GM21423 (cell line): ENCODE results near the gene CD99L2.
"Not testable (repeated sequence)": the region's sequence is repeated elsewhere in the genome, so short reads cannot be mapped to it uniquely, and the experiment has no call there.

Source experiments
- ATAC-seq: cut with Tn5 transposase; IDR thresholded peaks from one replicate; pipeline ENCODE4 v1.9.1; 2021; ENCODE audit warnings: mild to moderate bottlenecking, moderate library complexity; ENCODE audit not compliant: unreplicated experiment

CD99L2 gene

DNA sequence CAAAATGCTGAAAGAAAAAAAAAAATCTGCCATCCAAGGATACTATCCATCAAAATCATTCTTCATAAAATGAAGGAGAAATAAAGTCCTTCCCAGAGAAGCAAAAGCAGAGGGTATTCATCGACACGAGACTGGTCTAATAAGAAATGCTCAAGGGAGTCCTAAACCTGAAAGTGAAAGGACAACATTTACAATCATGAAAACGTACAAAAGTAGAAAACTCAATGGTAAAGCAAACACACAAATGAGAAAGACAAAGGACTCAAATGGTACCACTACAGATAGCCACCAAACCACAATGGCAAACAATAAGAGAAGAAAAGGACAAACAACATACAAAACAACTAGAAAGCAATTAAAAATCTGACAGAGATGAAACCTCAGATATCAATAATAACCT is 41.0 kb downstream of the CD99L2 start:
- ATAC-seq = no peak

DNA sequence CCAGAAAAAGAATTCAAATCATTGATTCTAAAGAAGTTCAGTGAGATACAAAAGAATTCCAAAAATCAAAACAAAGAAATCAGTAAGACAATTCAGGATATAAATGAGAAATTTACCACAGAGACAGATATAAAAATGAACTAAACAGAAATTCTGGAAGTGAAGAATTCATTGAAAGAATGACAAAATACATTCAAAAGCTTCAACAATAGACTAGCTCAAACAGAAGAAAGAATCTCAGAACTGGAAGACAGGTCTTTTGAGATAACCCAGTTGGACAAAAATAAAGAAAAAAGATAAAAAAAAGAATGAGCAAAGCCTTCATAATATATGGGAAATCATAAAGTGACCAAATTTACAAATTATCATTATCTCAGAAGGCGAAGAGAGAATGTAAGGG is 41.7 kb downstream of the CD99L2 start:
- ATAC-seq = no peak

DNA sequence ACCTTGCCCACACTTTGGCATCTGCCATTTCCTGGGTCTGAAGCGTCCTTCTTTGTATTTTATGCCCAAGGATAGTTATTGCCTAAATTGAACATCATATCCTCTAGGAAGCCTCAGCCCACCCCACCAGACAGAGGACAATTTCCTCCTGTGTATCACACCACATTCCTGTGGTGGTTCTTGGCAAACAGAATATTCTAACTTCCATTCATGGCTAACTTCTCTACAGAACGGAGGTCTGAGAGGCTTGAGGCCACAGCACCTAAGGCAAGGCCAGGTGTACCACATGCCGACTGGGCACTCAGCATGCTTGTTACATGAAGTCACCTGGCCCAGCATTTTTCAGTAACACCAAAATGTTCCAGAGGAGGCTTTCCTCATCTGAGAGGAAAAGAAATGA is 42.4 kb downstream of the CD99L2 start:
- no peak for ATAC-seq

DNA sequence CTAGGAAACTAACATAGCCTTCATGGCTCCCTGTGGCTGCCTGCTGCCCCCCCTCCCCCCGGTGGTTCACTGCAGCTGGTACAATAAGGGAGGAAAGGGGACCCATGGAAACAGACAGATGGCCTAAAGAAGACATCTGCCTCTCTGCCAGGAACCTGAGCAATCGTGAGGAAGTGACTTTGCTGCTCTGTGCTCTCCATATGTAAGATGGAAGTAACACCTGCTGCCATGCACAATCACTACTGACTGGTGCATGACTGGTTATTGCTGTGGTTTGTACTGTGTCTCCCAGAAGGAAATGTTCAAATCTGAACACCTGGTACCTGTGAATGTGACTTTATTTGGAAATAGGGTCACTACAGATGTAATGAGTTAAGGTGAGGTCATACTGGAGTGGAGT is 43.6 kb downstream of the CD99L2 start:
- no peak for ATAC-seq

DNA sequence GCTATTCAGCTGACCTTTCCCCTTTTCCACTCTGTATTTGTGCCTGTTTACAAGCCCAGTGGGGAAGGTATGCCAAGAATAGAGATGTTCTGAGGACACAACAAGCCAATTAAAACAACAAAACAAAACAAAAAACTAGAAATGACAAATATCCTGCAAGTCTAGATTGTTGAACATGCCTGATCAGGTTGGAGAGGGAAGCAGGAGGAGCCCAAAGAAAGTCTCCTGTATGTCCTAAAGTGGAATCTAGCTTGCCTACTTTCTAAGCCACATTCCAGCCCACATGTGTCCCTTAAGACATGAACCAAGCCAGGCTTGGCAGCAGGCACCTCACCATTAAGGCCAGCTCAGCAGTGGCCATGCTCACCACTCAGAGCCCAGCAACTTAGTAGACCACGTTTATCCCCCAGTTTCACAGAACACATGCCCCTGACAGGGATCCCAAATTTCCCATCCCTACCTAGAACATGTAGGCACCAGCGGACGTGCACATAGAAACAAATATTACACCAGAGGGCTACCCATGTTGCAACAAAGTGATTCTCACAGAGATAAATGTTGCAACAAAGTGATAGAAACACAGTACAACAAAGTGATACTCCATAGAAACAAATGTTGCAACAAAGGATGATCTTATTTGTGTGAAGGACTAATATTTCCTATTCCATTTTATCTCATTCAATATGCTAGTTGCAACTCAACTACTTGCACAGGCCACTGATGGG is 48.3 kb downstream of the CD99L2 start:
- ATAC-seq = no peak

DNA sequence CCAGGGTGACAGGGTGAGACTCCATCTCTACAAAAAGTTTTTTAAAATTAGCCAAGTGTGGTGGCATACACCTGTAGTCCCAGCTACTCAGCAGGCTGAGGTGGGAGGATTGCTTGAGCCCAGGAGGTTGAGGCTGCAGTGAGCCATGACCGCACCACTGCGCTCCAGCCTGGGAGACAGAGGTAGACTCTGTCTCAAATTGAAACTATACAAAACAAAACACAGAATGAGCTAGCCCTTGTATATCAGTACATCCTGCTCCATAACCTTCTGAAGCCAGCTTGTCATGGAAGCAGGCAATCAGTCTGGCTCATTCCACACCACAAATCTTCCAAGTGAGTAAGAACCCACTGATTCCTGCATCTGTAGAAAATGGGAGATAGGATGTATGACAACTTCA is 49.0 kb downstream of the CD99L2 start:
- no peak for ATAC-seq

DNA sequence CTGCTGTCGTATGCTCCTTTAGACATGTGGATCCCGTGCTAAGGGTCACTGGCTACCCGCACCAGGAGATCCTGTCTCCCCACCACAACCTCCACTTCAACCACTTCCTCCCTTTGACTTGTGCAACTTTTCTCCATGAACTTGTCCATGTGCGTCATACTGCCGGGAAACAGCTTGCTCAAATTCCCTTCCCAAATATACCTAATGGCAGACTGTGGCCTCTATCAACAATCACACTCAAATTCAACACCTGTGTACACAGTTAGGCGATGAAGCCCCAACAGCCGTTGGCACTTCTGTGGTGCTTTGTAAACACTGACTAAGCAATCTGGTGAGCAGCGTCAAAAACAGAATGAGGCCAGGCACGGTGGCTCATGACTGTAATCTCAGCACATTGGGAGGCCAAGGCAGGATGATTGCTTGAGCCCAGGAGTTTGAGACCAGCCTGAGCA is 49.5 kb downstream of the CD99L2 start:
- no peak for ATAC-seq

DNA sequence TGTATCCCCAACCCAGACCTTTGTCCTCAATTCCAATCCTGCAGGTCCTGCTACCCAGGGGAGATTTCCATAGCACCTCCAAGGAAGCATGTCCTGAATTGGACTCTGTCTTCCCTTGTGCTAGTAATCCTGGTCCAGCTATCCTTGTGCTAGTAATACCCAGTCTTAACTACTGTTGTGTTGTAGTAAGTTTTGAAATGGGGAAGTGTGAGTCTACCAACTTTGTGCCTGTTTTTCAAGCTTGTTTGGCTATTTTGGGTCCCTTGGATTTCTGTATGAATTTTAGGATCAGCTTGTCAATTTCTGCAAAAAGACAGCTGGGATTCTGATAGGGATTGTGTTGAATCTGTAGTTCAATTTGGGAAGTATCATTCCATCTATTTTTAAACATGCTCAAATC is 51.4 kb downstream of the CD99L2 start:
- no peak for ATAC-seq

DNA sequence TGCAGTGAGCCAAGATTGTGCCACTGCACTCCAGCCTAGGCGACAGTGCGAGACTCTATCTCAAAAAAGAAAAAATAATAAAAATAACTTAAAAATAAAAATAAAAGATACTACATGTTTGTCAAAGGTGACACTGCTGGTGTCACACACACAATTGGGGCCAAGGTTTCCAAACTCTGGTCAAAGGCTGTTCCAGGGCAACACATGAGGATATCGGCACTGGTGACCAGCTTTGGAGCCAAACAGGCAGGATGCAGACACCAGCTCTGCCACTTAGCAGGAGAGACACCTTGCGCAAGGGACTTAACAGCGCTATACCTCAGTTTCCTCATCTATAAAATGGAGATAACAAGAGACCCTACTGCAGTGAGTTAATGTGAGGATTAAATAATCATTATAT is 52.3 kb downstream of the CD99L2 start:
- no peak for ATAC-seq

DNA sequence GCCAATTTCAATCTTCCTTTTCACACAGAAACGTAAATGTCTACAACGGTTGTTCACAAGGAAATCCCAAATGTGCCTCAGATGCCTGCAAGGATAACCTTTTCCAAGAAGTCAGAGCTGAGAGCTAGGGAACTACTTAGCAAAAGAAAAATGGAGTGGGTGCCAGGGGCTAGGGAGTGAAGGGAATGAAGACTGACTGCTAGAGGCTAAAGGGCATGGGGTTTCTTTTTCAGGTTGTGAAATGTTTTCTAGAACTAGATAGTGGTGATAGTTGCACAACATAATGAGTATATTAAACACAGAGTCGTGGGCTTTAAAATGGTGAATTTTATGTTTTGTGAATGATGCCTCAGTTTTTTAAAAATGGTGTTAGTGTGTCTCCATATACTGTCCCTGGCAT is 53.4 kb downstream of the CD99L2 start:
- no peak for ATAC-seq

DNA sequence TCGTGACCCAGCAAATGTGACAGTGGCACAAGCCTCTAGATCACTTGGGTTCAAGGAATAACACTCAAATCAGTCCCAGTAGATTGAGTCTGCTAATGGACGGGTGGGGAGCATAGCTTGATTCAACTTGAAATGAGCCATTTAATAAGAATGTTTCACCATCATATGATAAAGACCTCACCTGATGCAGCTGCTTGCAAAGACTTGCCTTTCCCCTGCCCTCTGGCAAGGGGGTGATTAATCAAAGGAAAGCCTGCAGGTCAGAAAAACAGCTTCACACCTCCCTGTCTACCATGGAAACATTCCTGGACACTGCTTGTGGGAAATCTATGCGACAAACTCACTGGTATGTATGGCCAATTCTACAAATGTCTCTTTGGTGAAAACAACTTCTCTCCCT is 54.5 kb downstream of the CD99L2 start:
- ATAC-seq = no peak

DNA sequence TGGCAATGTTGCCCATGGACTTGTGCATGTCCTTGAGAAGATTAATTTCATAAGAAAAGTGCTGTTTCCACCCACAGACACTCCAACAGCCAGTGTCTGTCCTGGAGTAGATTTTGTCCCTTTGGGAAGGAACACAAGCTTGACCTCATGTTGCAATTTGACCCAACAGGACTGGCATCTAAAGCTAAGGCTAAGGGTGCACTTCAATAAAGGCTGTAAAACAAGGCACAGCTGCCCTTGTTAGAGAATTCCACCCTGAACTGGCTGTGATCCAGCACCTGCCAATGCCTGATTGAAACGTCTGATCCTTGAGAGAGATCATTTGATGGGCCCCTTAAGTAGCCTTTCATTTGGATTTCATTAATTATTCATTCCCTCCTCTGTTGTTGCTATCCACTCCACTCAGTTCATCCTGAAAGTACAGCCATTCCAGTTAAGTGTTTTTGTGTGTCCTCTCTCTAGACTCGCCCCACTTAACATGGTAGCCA is 56.2 kb downstream of the CD99L2 start:
- ATAC-seq = no peak

DNA sequence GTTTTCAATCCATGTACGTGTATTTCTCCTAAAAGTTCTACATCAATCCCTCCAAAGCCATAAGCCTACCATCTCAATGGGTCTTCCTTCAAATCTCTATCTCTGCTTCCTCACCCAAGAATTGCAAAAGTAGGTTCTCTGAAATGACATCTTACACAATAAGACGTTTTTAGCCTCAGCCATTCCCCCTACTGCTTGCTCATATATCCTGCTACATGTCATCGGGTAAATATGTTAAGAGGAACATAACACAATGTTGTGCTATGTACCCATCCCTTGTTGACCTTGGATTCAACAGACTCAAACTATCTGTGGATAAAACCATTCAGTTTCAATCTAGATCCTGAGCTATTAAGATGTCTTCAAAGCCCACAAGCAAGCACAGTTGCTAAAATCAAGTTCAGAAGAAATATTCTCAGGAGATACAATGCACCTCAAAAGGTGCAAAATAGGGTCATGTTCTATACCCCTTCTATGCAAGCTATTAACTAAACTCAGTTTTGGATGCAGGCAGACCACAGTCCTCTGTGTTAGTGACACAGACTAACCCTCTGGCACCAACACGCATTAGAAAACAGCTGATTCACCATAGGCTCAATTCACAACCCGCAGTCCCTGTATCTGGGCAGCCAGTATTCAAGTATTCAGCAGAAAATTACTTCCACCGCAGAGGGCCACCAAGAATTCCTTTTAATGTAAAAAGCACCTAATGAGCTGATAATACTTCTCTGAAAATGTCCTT is 56.8 kb downstream of the CD99L2 start:
- no peak for ATAC-seq

DNA sequence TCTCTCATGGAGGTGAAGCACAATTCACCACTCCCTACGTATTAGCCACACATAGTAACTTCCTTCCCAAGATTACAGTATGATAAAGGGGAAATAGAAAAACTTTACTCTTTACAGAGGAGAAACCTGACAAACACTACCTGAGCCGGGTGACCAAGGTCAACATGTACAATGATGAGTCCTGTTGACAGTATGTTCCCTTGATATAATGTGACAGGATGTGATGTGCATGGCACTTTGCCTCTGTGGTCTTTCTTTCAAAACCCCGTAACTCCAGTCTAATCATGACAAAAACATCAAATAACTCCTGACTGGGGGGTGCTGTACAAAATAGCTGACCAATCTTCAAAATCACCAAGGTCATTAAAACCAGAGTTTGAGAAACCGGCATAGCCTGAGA is 60.6 kb downstream of the CD99L2 start:
- ATAC-seq = no peak

DNA sequence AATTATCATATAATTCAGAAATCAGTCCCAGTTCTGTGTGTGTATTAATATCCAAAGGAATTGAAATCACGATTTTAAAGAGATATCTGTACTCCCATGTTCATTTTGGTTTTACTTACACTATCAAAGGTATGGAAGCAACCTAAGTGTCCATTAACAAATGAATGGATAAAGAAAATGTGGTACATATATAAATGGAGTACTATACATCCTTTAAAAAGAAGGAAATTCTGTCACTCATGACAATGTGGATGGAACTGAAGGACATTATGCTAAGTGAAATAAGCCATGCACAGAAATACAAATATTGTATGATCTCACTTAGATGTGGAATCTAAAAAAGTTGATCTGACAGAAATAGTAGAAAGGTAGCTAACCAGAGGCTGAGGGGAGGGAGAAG is 63.8 kb downstream of the CD99L2 start:
- ATAC-seq = no peak

DNA sequence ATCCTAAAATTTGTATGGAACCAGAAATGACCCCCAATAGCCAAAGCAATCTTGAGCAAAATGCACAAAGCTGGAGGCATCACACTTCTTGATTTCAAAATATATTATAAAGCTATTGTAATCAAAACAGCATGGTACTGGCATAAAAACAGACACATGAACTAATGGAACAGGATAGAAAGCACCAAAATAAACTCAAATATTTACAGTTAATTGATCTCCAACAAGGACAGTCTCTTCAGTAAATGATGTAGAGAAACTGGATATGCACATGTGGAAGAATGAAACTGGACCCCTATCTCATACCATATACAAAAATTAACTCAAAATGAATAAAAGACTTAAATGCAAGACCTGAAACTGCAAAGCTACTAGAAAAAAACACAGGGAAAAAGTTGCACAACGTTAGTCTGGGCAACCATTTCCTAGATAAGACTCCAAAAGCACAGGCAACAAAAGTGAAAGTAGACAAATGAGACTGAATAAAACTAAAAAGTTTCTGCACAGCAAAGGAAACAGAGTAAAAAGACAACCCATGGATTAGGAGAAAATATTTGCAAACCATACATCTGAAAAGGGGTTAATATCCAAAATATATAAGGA is 64.9 kb downstream of the CD99L2 start:
- ATAC-seq = no peak

DNA sequence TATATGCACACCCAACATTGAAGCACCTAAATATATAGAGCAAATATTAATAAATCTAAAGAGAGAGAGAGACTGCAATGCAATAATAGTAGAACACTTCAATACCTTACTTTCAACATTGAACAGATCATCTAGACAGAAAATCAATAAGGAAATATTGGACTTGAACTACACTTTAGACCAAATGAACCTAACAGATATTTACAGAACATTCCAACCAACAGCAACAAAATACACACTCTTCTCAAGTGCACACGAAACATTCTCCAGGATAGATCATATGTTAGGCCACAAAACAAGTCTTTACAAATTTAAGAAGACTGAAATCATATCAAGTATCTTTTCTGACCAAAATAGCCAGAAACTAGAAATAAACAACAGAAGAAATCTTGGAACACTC is 66.6 kb downstream of the CD99L2 start:
- ATAC-seq = no peak

DNA sequence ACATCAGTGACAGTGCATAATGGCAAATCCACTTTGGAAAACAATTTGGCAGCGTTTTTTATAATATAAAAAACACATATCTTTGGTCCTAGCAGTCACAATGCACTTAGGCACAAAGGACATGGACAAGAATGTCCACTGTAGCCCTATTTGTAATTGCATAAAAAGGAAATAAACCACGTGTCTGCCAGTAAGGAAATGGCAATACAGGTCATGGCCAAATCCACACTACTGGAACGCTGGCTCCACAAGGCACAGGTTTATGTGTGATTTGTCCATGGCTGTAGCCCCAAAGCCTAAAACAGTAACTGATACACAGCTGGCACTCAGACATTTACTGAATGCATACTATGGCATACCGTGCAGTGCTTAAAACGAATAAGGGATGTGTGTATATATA is 69.7 kb downstream of the CD99L2 start:
- ATAC-seq = no peak

DNA sequence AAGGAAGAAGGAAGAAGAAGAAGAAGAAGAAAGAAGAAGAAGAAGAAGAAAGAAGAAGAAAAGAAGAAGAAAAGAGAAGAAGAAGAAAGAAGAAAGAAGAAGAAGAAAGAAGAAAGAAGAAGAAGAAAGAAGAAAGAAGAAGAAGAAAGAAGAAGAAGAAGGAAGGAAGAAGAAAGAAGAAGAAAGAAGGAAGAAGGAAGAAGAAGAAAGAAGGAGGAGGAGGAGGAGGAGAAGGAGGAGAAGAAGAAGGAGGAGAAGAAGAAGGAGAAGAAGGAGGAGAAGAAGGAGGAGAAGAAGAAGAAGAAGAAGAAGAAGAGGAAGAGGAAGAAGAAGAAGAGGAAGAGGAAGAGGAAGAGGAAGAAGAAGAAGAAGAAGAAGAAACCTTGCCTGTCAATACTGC is 74.1 kb downstream of the CD99L2 start:
- ATAC-seq = not testable (repeated sequence)

DNA sequence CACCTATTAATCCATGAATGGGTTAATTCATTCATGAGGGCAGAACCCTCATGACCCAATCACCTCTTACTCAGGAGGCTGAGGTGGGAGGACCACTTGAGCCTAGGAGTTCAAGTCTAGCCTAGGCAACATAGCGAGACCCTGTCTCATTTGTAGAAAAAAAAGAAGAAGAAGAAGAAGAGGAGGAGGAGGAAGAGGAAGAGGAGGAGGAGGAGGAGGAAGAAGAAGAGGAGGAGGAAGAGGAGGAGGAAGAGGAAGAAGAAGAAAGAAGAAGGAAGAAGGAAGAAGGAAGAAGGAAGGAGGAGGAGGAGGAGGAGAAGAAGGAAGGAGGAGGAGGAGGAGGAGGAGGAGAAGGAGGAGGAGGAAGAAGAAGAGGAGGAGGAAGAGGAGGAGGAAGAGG is 74.6 kb downstream of the CD99L2 start:
- not testable (repeated sequence) for ATAC-seq

DNA sequence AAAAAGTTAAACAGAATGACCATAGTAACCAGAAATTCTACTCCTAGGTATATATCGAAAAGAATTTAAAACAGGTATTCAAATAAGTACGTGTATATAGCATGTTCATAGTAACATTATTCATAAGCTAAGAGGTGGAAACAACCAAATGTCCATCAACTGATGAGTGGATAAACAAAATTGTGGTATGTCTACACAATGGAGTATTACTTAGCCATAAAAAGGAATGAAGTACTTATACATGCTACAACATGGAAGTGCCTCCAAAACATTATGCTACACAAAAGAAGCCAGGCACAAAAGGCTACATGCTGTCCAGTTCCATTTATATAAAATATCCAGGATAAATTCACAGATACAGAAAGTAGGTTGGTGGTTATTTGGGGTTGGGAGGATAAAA is 76.5 kb downstream of the CD99L2 start:
- no peak for ATAC-seq

DNA sequence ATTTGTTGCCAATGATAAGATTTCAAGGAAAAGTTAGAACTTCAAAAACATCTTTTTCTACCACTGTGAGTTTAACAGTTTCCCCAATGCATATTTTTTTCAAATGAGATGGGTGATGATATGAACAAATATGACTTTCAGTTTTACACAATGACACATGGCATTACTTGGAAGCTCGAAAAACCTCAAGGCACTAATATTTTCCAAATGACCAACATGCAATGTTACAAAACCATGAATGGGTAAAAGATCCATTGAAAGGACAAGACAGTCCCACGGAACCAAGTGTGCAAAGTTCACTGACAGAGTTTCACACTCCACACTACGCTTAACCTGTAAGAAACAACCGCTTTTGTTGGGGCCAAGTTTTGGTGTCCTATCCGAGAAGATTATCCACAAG is 84.5 kb downstream of the CD99L2 start:
- ATAC-seq = no peak
